Measurements from ENCODE around the gene PFKP. TPM values are rescaled to one million over a fixed set of nuclear protein-coding genes. Genes with fewer than 3 reads are reported as not detected.

The PFKP gene
- total RNA-seq, 4 donors from 2014 or later, result 22.9 to 74.5 (median 43.8) TPM

GRCh38 chr10:3053155-3053554 is 14.2 kb upstream of the PFKP start:
- H3K4me3 ChIP-seq, result no peak overlapping the region
- no peaks in the 10 kb centered on the region for H3K9me3 ChIP-seq
- H3K27ac ChIP-seq, result no peak overlapping the region
- intact Hi-C loops (cut with DNase I; ENCODE audit: low total_unique reads), result no loop called here
- no peaks in the 10 kb centered on the region for H3K27me3 ChIP-seq
- DNase-seq, result no peak
- no peaks in the 10 kb centered on the region for H3K36me3 ChIP-seq
- TF ChIP-seq CTCF (IDR thresholded peaks at IDR 0.05), result no peak
- TF ChIP-seq POLR2A (IDR thresholded peaks at IDR 0.05), result no peak
- H3K4me1 ChIP-seq, result peaks cover 0 to 5% of the 10 kb centered on the region in 2 donors

DNA sequence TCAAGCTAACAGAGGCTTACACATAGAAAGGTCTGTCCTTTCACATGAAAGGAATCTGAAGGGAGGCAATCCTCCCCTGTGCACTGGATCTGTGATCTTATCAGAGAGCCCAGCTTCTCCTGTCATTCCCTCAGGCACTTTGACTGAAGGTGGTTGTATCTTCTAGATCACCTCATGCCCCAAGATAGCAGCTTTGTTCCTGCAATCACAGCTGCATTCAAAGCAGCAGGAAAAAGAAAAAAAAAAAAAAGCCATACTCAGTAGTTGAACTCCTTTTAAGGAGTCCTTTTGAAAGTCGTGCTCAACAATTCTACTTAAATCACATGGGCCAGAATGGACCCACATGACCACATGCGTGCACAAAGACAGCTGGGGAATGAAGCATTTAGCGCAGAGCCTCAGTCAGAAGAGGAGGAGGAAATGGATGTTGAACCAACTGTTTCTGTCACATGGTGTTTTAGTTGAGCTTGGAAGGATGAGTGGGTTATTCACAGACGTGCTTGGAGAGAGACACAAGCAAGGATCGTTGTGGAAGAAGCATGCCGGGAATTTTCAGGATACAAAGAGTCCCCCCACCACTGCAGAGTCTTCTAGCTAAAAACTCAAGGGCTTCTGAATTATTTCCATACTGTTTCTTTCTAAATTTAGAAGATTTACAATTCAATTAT is 13.0 kb upstream of the PFKP start:
- Histone ChIP-seq H3K4me1 (peaks cover 0 to 5% of the 10 kb centered on the region in 2 donors), H3K9me3 (no peaks in the 10 kb centered on the region), H3K27ac (peak overlapping the region; percentile 78 to 83), H3K36me3 (no peaks in the 10 kb centered on the region), H3K4me3 (no peak overlapping the region), H3K27me3 (no peaks in the 10 kb centered on the region)
- TF ChIP-seq CTCF (IDR thresholded peaks at IDR 0.05), result no peak
- no peak for TF ChIP-seq POLR2A (IDR thresholded peaks at IDR 0.05)
- intact Hi-C loops (cut with DNase I; ENCODE audit: low total_unique reads), result no loop called here
- DNase-seq, result no peak

DNA sequence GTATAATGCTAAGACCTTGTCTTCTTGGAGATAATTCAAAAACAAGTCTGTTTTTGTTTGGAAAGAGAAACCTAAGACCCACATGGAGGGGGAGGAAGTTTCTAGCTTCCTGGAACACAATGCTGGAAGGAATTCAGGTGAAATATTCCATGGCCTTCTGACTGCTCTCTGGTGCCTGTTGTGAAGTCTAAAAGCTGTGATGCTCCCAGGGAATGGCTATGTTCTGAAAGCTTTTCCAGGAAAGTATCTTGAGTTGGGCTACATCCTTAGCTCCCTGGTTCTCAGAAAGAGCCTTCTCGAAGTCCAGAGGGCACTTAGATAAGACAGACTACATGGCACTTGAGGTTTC is 12.5 kb upstream of the PFKP start:
- no peak for TF ChIP-seq CTCF (IDR thresholded peaks at IDR 0.05)
- no peak for TF ChIP-seq POLR2A (IDR thresholded peaks at IDR 0.05)
- DNase-seq, result no peak
- Histone ChIP-seq H3K4me1 (peaks cover 0 to 5% of the 10 kb centered on the region in 2 donors), H3K27me3 (no peaks in the 10 kb centered on the region), H3K27ac (peak overlapping the region; percentile 78 to 83), H3K9me3 (no peaks in the 10 kb centered on the region), H3K36me3 (no peaks in the 10 kb centered on the region), H3K4me3 (no peak overlapping the region)
- intact Hi-C loops (cut with DNase I; ENCODE audit: low total_unique reads), result no loop called here

GRCh38 chr10:3056280-3057037 is 10.9 kb upstream of the PFKP start:
- no peaks in the 10 kb centered on the region for H3K9me3 ChIP-seq
- H3K4me1 ChIP-seq, result peaks cover 0 to 5% of the 10 kb centered on the region in 2 donors
- no peak for TF ChIP-seq CTCF (IDR thresholded peaks at IDR 0.05)
- TF ChIP-seq POLR2A (IDR thresholded peaks at IDR 0.05), result no peak
- no peaks in the 10 kb centered on the region for H3K36me3 ChIP-seq
- H3K27ac ChIP-seq, result peak overlapping the region in 1 of 2 donors; percentile 19
- H3K27me3 ChIP-seq, result no peaks in the 10 kb centered on the region
- no peak for DNase-seq
- no peak overlapping the region for H3K4me3 ChIP-seq
- intact Hi-C loops (cut with DNase I; ENCODE audit: low total_unique reads), result no loop called here

DNA sequence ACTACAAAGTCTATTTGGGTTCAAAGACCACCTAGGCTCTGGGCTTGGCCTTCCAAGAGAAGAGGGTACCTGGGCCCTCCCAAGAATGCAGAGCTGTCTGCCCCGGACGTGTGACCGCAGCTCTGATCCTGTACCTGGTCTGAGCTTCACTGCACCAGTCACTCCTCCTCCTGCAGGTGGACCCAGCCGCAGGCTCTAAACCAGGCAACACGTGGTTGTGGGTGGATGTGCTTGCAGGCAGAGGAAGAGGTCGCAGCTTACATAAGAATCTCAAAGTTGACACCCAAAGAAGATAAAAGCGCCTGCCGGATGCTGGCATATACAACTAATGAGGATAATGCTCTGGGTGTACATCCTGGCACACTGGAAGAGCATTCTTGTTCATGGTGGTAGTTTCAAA is 9.4 kb upstream of the PFKP start:
- Histone ChIP-seq H3K27ac (no peak overlapping the region), H3K4me1 (peaks cover 0 to 5% of the 10 kb centered on the region in 2 donors), H3K36me3 (no peaks in the 10 kb centered on the region), H3K4me3 (no peak overlapping the region), H3K9me3 (no peaks in the 10 kb centered on the region), H3K27me3 (no peaks in the 10 kb centered on the region)
- no peak for TF ChIP-seq POLR2A (IDR thresholded peaks at IDR 0.05)
- TF ChIP-seq CTCF (IDR thresholded peaks at IDR 0.05), result no peak
- no peak for DNase-seq
- intact Hi-C loops (cut with DNase I; ENCODE audit: low total_unique reads), result no loop called here
